ENCODE results near the gene GNAT3.

Gene GNAT3

GRCh38 chr7:80463272-80463920 lies 48.5 kb downstream of the GNAT3 start:
- DNase-seq (ENCODE audit: low spot score), result no peak

- no peak for DNase-seq (ENCODE audit: low spot score)
These were observed 51.0 kb downstream of the GNAT3 start for GRCh38 chr7:80460857-80461256.

DNA sequence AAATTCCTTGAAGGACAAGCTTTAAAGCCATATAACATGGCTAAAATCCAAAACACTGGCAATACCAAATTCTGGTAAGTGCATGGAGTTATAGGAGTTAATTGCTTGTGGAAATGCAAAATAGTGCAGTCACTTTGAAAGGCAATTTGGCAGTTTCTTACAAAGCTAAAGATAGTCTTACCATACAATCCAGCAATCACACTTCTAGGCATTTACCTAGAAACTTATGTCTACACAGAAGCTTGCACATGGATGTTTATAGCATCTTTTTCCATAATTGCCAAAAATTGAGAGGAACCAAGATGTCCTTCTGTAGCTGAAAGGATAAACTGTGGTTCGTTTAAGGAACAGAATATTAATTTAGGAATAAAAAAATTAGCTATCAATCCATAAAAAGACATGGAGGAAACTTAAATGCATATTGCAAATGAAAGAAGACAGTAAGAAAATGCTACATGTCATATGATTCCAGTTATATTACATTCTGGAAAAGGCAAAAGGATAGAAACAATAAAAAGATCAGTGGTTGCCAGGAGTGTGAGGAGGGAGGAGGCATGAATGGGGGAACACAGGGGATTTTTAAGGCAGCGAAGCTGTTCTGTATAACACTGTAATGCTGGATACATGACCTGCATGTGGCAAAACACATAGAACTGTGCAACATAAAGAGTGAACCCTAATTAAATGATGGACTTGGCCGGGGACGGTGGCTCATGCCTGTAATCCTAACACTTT lies 51.9 kb downstream of the GNAT3 start:
- no peak for DNase-seq (ENCODE audit: low spot score)

DNA sequence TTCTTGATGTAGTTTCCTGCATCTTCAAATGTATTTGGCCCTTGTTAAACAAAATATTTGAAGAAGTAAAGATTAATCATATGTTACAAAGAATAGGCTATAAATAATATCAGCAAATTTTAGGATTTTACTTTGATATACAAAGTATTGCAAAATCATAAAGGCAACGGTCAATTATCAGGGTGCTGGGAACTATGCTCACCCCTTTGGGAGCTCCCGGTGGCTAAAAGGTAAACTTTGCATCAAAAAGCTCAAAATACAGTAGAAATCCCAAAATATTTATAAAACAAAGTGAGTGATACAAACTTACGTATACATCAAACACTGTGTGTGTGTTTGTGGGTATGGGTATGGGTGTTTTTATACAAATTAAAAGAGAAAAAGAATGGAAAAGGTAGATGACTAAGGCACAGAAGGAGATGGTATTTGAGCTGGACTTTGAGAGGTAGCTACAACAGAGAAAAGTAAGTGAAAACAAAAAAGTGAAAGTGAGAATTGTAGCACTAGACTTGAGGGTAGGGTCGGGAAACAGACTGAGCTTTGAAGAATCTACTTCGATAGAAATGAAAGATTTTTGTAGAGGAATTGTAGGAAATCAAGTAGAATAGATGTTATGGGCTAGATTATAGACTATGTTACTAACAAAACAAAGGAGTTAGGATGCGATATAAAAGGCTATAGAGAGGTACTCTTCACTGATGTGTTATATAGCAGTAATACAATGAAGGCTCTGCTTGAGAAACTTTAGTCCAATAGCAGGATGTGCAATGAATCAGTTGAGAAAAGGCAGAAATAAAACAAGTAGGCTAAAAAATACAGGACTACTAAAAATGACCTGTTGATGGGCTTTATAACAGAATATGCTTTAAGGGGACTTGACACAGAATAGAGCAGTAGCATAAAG lies 52.8 kb downstream of the GNAT3 start:
- DNase-seq (ENCODE audit: low spot score), result no peak

GRCh38 chr7:80453699-80454340 lies 58.0 kb downstream of the GNAT3 start:
- DNase-seq (ENCODE audit: low spot score), result peak; percentile 29

DNA sequence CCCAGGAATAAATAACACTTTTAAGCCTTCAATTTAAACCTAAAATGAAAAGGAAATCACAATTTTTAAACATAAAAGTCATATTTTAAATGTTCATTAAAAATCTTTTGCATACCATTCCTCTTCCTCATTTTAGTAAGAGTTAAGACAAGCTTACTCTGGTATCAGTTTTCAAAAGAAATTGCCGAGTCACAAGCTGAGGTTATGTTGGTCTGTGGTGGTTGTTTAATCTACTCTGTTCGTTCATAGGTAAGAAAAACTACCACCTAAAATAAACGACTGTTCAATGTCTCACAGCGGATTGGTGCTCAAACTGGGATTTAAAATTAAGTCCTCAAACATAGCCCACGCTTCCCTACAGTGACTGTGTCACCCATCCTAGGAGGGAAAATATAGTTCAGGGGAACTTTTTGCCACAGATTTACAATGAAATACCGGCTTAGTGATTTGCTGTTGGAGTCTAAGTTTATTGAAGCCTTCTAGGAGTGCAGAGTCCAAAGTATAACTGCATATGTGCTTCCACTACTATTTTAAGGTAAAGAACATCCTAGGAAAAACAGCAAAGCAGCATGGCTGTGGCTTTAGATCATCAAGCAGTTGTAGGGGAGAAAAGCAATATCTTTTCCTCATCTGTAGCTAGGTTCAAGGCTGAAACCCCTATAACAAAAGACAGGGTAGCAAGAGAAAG lies 61.1 kb downstream of the GNAT3 start:
- no peak for DNase-seq (ENCODE audit: low spot score)

DNA sequence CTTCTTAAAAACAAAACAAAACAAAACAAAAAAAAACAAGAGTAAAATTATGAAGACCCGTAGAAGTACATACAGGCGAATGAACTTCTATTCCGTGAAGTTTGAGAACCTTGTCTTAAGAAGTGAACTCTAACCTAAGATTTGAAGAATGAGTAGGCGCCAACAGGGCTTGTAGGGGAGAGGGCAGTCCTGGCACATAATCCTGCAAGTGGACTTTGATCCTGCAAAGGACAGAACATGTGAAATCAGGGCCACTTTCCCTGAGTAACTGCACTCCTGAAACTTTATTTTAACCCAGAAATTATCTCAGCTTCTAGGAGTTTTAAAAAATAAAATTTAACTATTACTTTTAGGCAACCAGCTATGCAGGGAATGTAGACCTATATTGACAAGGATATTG lies 62.0 kb downstream of the GNAT3 start:
- no peak for DNase-seq (ENCODE audit: low spot score)

DNA sequence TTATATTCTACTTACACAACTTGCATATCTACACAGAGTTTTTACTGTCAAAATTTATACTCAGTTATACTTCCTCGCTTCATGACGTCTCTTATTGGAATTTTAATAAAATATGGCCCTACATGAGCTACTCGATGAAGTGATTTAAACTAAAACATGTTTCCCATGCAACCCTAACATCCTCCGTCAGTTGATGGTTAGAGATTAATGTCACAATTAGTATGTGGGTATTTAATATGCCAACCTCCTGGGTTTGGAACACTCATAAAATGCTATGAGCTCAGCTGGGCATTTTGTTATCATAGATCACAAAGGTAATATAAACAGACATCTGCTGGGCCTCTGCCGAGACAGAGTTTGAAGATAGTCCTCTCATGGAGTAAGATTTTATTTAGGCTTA lies 66.5 kb downstream of the GNAT3 start:
- DNase-seq (ENCODE audit: low spot score), result no peak

- DNase-seq (ENCODE audit: low spot score), result no peak
These were observed 67.1 kb downstream of the GNAT3 start for GRCh38 chr7:80444811-80445210.

DNA sequence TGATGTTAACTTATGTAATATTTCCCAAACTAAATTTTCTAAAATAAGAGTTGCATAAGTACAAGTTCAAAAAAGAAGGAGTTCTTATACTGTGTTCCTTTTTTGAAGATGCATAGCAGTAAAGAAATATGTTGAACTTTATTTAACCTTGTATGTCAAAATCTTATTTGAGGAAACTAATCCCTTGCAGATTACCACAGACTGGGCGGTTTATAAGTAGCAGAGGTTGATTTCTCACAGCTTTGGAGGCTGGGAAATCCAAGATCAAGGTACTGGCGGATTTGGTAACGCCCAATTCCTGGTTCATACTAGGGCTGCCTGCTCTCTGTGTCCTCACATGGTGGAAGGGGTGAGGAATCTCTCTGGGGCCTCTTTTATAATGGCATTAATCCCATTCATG lies 68.5 kb downstream of the GNAT3 start:
- DNase-seq (ENCODE audit: low spot score), result no peak

GRCh38 chr7:80440883-80441282 lies 71.0 kb downstream of the GNAT3 start:
- DNase-seq (ENCODE audit: low spot score), result no peak

DNA sequence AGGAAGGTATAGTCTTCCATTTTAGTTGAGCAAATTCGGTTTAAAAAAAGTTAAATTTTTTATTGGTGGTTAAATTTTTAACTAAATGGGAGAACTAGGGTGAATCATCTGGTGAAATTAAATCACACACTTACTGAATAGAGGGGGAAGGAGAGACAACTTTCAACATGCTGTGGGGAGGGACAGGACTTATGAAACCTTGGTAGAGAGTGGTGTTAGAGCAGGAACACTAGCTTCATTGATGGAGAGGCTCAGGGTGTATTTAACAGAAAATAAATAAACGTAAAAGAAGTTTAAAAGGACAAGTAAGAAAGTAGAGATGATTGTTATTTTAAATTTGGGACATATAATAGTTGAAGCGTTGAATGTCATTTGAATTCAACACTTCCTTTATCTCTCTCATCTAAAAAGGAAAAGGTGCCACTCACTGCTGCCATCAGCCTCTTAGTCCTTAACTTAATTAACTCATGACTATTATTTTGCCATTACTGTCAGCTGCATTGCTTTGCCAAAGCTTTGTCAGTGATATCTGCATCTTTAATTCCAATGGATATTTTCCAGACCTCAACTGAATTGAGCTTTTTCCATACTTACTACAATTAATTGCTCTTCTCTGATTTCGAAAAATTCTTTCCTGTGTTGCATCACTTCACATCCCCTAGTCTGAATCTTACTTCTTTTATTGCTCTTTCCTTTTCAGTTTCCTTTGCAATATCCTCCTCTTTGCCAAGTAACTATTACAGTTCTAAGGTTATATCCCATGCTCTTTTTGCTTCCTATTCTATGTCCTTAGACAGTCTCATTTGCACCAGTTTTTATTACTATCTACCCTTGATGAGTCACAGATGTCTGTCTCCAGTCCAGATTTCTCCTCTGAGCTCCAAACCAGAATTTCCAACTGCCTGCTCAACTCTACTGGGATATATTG lies 71.7 kb downstream of the GNAT3 start:
- DNase-seq (ENCODE audit: low spot score), result no peak

DNA sequence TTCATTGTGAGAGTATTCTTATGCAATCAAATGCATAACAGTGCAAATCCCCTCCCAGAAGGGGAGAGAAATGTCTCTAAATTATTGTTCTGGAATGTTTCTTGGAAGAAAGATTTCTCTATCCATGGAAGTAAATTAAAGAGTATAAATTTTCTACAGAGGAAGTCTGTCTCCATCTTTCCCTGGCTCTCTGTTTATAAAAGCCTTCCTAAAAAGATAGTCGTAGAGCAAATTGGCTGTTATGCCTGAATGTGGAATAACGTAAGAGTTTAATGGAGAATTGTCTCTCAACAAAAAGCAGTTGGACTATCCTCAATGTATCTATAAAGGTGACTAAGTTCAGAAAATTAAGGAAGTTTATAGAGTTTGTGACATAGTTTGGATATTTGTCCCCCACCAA lies 76.3 kb downstream of the GNAT3 start:
- DNase-seq (ENCODE audit: low spot score), result no peak

DNA sequence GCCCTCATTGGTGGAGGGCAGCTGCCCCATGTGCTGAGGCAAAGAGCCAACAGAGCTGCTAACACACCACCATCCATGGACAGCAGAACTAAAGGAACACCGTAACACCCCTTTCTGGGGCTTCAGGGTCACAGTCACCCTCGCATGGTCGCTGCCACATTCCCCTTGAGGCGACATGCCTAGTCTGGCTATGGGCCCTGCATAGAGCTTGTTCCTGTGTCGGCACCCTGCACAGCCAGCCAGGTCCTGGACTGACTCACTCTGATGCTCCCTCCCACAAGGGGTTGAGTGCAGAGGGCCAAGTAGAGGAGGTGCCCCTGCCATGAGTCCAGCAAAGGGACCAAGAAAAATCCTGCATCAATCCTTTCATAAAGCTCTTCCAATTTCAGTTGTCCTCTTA lies 77.8 kb downstream of the GNAT3 start:
- DNase-seq (ENCODE audit: low spot score), result no peak

GRCh38 chr7:80432166-80432565 lies 79.7 kb downstream of the GNAT3 start:
- DNase-seq (ENCODE audit: low spot score), result no peak

DNA sequence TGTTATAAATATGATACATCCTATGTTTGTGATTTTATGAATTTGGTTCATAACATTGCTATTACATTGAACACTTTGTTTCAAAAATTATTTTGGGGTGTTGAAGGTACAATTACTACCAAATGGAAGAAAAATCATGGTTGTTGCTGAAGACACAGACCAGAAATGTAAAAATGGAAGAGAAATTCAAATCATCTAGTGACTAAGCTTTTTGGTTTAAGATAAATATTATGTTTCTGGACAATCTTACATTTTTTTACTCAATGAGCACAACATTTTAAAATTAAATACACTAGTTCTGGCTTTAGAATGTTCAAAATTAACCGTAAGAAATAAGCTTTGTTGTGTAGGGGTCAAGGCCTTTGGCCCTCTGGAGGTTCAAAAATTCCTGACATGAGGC lies 82.7 kb downstream of the GNAT3 start:
- DNase-seq (ENCODE audit: low spot score), result no peak

GRCh38 chr7:80428161-80429054 lies 83.5 kb downstream of the GNAT3 start:
- DNase-seq (ENCODE audit: low spot score), result peak; percentile 86

DNA sequence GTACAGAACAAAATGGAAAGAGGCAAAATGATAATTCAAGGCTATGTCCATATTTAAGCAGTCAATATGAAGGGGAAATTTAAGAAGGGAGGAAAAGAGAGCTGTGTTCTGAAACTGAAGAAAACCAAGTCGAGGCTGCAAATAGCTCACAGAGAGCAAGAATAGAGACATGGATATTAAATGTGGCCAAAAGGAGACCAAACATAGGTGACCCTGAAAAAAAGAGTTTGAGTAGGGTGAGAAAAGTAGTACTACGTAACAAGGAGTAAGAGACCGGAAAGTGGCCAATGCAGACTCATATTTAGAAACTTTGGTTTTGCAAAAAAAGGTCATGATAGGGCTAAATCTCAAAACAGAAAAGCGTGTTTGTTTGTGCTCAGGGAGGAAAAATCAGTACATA lies 84.6 kb downstream of the GNAT3 start:
- no peak for DNase-seq (ENCODE audit: low spot score)

GRCh38 chr7:80420876-80421275 lies 91.0 kb downstream of the GNAT3 start:
- no peak for DNase-seq (ENCODE audit: low spot score)
